GM21825 (cell line): ENCODE data around the gene LAPTM5.

Experiments
- ATAC-seq: cut with Tn5 transposase; IDR thresholded peaks from one replicate; pipeline ENCODE4 v1.9.1; 2021; ENCODE audit warnings: mild to moderate bottlenecking, moderate library complexity; ENCODE audit not compliant: unreplicated experiment

LAPTM5 gene

GRCh38 chr1:30718636-30719405 lies 38.8 kb downstream of the LAPTM5 start:
- ATAC-seq = peak; percentile 59

- ATAC-seq = peak; percentile 81
These were observed 39.4 kb downstream of the LAPTM5 start for GRCh38 chr1:30718091-30718635.

GRCh38 chr1:30716646-30717045 lies 40.9 kb downstream of the LAPTM5 start:
- no peak for ATAC-seq

GRCh38 chr1:30715886-30716285 lies 41.7 kb downstream of the LAPTM5 start:
- ATAC-seq = no peak

- no peak for ATAC-seq
These were observed 42.4 kb downstream of the LAPTM5 start for GRCh38 chr1:30715216-30715615.

GRCh38 chr1:30714536-30715090 lies 43.0 kb downstream of the LAPTM5 start:
- ATAC-seq = no peak

GRCh38 chr1:30714025-30714424 lies 43.5 kb downstream of the LAPTM5 start:
- ATAC-seq = no peak

- no peak for ATAC-seq
These were observed 44.3 kb downstream of the LAPTM5 start for GRCh38 chr1:30713311-30713710.

- no peak for ATAC-seq
These were observed 45.0 kb downstream of the LAPTM5 start for GRCh38 chr1:30712583-30712982.

GRCh38 chr1:30710407-30710806 lies 47.2 kb downstream of the LAPTM5 start:
- no peak for ATAC-seq

GRCh38 chr1:30708361-30708728 lies 49.2 kb downstream of the LAPTM5 start:
- ATAC-seq = no peak

- no peak for ATAC-seq
These were observed 49.9 kb downstream of the LAPTM5 start for GRCh38 chr1:30707412-30708360.

GRCh38 chr1:30706528-30706927 lies 51.0 kb downstream of the LAPTM5 start:
- no peak for ATAC-seq

- ATAC-seq = no peak
These were observed 51.9 kb downstream of the LAPTM5 start for GRCh38 chr1:30705698-30706097.

GRCh38 chr1:30704765-30705509 lies 52.6 kb downstream of the LAPTM5 start:
- ATAC-seq = no peak

GRCh38 chr1:30704271-30704670 lies 53.3 kb downstream of the LAPTM5 start:
- ATAC-seq = no peak

GRCh38 chr1:30702823-30703222 lies 54.8 kb downstream of the LAPTM5 start:
- no peak for ATAC-seq

GRCh38 chr1:30701258-30701633 lies 56.3 kb downstream of the LAPTM5 start:
- ATAC-seq = no peak

GRCh38 chr1:30700528-30701257 lies 56.9 kb downstream of the LAPTM5 start:
- ATAC-seq = no peak

- no peak for ATAC-seq
These were observed 57.8 kb downstream of the LAPTM5 start for GRCh38 chr1:30699762-30700161.
